Fibroblast of lung (primary cell): ENCODE measurements around the gene GON4L. TPM values are rescaled to one million over a fixed set of nuclear protein-coding genes. Genes with fewer than 3 reads are reported as not detected.

Experiments used
- DNase-seq, 2 donors: peaks; one replicate each; pipeline versions ENCODE4 v3.0.0 to v3.0.0-alpha.2; 2010; ENCODE audit warnings: low read depth in 2 of 2
- H2AFZ ChIP-seq: 2 replicates; pipeline ENCODE4 v1.5.1; 2012; ENCODE audit warnings: low read length, control low read depth, inconsistent platforms
- H3K27ac ChIP-seq: 2 replicates; pipeline ENCODE4 v1.5.1; 2011; ENCODE audit warnings: low read length, control low read depth; ENCODE audit not compliant: insufficient read depth
- H3K27me3 ChIP-seq: 2 replicates; pipeline ENCODE4 v1.5.1; 2011; ENCODE audit warnings: mild to moderate bottlenecking, low read length; ENCODE audit not compliant: control insufficient read depth, insufficient read depth
- H3K36me3 ChIP-seq: 2 replicates; pipeline ENCODE4 v1.5.1; 2011; ENCODE audit warnings: low read length; ENCODE audit not compliant: control insufficient read depth, insufficient read depth
- H3K4me1 ChIP-seq: 2 replicates; pipeline ENCODE4 v1.5.1; 2011; ENCODE audit warnings: low read length; ENCODE audit not compliant: control insufficient read depth, insufficient read depth; ENCODE audit errors: extremely low read depth
- H3K4me2 ChIP-seq: 2 replicates; pipeline ENCODE4 v1.5.1; 2011; ENCODE audit warnings: low read length, control low read depth; ENCODE audit not compliant: insufficient read depth; ENCODE audit errors: extremely low read depth
- H3K4me3 ChIP-seq, 4 experiments: fragments of 200-600 bp in 1 of 4; sonication (generic) in 1 of 4; replicated peaks in 1 of 4; 2 replicates each; pipeline ENCODE4 v1.5.1; 2011 to 2016; ENCODE audit warnings: low read length in 4 of 4, low read depth in 3 of 4, mild to moderate bottlenecking in 3 of 4, control low read depth in 2 of 4, inconsistent platforms in 1 of 4, mixed read lengths in 1 of 4; ENCODE audit not compliant: insufficient read depth in 1 of 4; ENCODE audit errors: control extremely low read depth in 1 of 4
- H3K79me2 ChIP-seq: 2 replicates; pipeline ENCODE4 v1.5.1; 2012; ENCODE audit warnings: mild to moderate bottlenecking, low read length, inconsistent platforms; ENCODE audit not compliant: control insufficient read depth, insufficient read depth
- H3K9ac ChIP-seq: 2 replicates; pipeline ENCODE4 v1.5.1; 2011; ENCODE audit warnings: mild to moderate bottlenecking, low read length, control low read depth; ENCODE audit not compliant: insufficient read depth
- H3K9me3 ChIP-seq: 2 replicates; pipeline ENCODE4 v1.5.1; 2012; ENCODE audit warnings: low read depth, low read length; ENCODE audit not compliant: control insufficient read depth, insufficient read depth
- H4K20me1 ChIP-seq: 2 replicates; pipeline ENCODE4 v1.5.1; 2011; ENCODE audit warnings: low read length; ENCODE audit not compliant: control insufficient read depth, insufficient read depth; ENCODE audit errors: extremely low read depth
- CTCF ChIP-seq, 2 donors: IDR thresholded peaks in 1 of 2; conservative IDR thresholded peaks in 1 of 2; 1 replicate in 1 of 2; 2 replicates in 1 of 2; pipeline ENCODE4 v1.5.1; 2011 to 2012; ENCODE audit warnings: low read length in 2 of 2, control low read depth in 1 of 2, inconsistent platforms in 1 of 2, low read depth in 1 of 2, mild to moderate bottlenecking in 1 of 2
- EZH2 ChIP-seq: IDR thresholded peaks from 2 replicates; pipeline ENCODE4 v1.5.1; 2012; ENCODE audit warnings: low read length, control low read depth, mild to moderate bottlenecking; ENCODE audit errors: missing control alignments
- polyA plus RNA-seq, 2 donors: library from polyadenylated mRNA; depleted of rRNA in 1 of 2; stranded (reverse) in 1 of 2; unstranded in 1 of 2; fragments of >200 nt; gene quantifications; 2 replicates each; pipeline ENCODE4 v1.2.1, GENCODE V29; 2011 to 2012; ENCODE audit warnings: missing spikeins in 1 of 2
- total RNA-seq: library from RNA; depleted of rRNA; stranded (reverse); fragments of >200 nt; gene quantifications from 2 replicates; pipeline ENCODE4 v1.2.1, GENCODE V29; 2014

Gene GON4L
- total and polyA plus RNA-seq, 2 donors (not counting 1 experiment from before 2014, with no cell fraction given): 20.2 to 30.9 TPM

- peak; percentile 24 to 42 for DNase-seq
- no peaks in the 10 kb centered on the region for H4K20me1 ChIP-seq
- H3K27ac ChIP-seq: no peak overlapping the region
- H3K9me3 ChIP-seq: no peaks in the 10 kb centered on the region
- H3K36me3 ChIP-seq: peaks cover 3% of the 10 kb centered on the region
- H3K4me2 ChIP-seq: no peak overlapping the region
- H3K79me2 ChIP-seq: peaks cover 2% of the 10 kb centered on the region
- no peak overlapping the region for H3K4me3 ChIP-seq
- H3K4me1 ChIP-seq: no peaks in the 10 kb centered on the region
- H3K27me3 ChIP-seq: no peaks in the 10 kb centered on the region
- no peak overlapping the region for H2AFZ ChIP-seq
- no peak overlapping the region for H3K9ac ChIP-seq
- TF ChIP-seq CTCF (conservative IDR thresholded peaks at IDR 0.05 in 1 of 2, IDR thresholded peaks at IDR 0.05 in 1 of 2; ENCODE audit: low read depth in 1 of 2, low read length in 2 of 2) (no peak), EZH2 (no peak)
Observed at GRCh38 chr1:155864393-155864792, 7.4 kb upstream of the GON4L start.

- Histone ChIP-seq H3K9ac (no peak overlapping the region), H2AFZ (no peak overlapping the region), H3K4me3 (no peak overlapping the region), H3K9me3 (no peaks in the 10 kb centered on the region), H3K27ac (no peak overlapping the region), H3K4me2 (no peak overlapping the region), H3K36me3 (no peaks in the 10 kb centered on the region), H4K20me1 (no peaks in the 10 kb centered on the region), H3K27me3 (no peaks in the 10 kb centered on the region), H3K79me2 (peaks cover 4% of the 10 kb centered on the region), H3K4me1 (no peaks in the 10 kb centered on the region)
- no peak for DNase-seq
- no peak for TF ChIP-seq EZH2
- TF ChIP-seq CTCF (conservative IDR thresholded peaks at IDR 0.05 in 1 of 2, IDR thresholded peaks at IDR 0.05 in 1 of 2; ENCODE audit: low read depth in 1 of 2, low read length in 2 of 2): no peak
Observed at GRCh38 chr1:155861896-155862295, 4.9 kb upstream of the GON4L start.

GRCh38 chr1:155860970-155861510 is 4.0 kb upstream of the GON4L start:
- Histone ChIP-seq H3K4me2 (peak overlapping the region; percentile 77), H3K79me2 (peaks cover 12% of the 10 kb centered on the region), H3K27ac (peak overlapping the region; percentile 94), H3K4me1 (peaks cover 2% of the 10 kb centered on the region), H3K4me3 (peak overlapping the region; percentile 64 to 75 (median 70)), H3K9me3 (no peaks in the 10 kb centered on the region), H3K9ac (peak overlapping the region; percentile 73), H2AFZ (peak overlapping the region; percentile 64), H3K36me3 (no peaks in the 10 kb centered on the region), H3K27me3 (no peaks in the 10 kb centered on the region), H4K20me1 (no peaks in the 10 kb centered on the region)
- TF ChIP-seq CTCF (conservative IDR thresholded peaks at IDR 0.05 in 1 of 2, IDR thresholded peaks at IDR 0.05 in 1 of 2; ENCODE audit: low read depth in 1 of 2, low read length in 2 of 2): no peak
- TF ChIP-seq EZH2: no peak
- no peak for DNase-seq
